OCI-LY1 (cell line): ENCODE measurements around the gene TMCC1.

Experiments used
- H2AFZ ChIP-seq: fragments of 200-600 bp; sonication (generic), shearing (Covaris generic); 2 replicates; pipeline ENCODE4 v1.6.0; 2014; ENCODE audit warnings: antibody characterized with exemption, mild to moderate bottlenecking, low read length
- H3F3A ChIP-seq: fragments of 200-600 bp; sonication (generic), shearing (Covaris generic); 2 replicates; pipeline ENCODE4 v1.6.0; 2014; ENCODE audit warnings: mild to moderate bottlenecking, antibody characterized with exemption, low read length, moderate library complexity; ENCODE audit not compliant: insufficient read depth
- H3K27ac ChIP-seq: fragments of 200-600 bp; sonication (generic); 2 replicates; pipeline ENCODE4 v1.5.1; 2014; ENCODE audit warnings: low read length, mixed run types, mild to moderate bottlenecking, low read depth; ENCODE audit not compliant: poor library complexity, severe bottlenecking
- H3K27me3 ChIP-seq: fragments of 200-600 bp; sonication (generic); 2 replicates; pipeline ENCODE4 v1.6.0; 2014; ENCODE audit warnings: antibody characterized with exemption, mild to moderate bottlenecking, low read length, moderate library complexity; ENCODE audit not compliant: insufficient read depth
- H3K36me3 ChIP-seq: fragments of 200-600 bp; sonication (generic); 2 replicates; pipeline ENCODE4 v1.6.1; 2014; ENCODE audit warnings: mild to moderate bottlenecking, antibody characterized with exemption, low read length, moderate library complexity, mixed read lengths; ENCODE audit not compliant: insufficient read depth
- H3K4me1 ChIP-seq: fragments of 200-600 bp; sonication (generic); 2 replicates; pipeline ENCODE4 v1.5.1; 2014; ENCODE audit warnings: mild to moderate bottlenecking, low read length, moderate library complexity; ENCODE audit not compliant: insufficient read depth, severe bottlenecking
- H3K4me2 ChIP-seq: fragments of 200-600 bp; sonication (generic), shearing (Covaris generic); 2 replicates; pipeline ENCODE4 v1.6.1; 2014; ENCODE audit warnings: low read length
- H3K4me3 ChIP-seq: fragments of 200-600 bp; sonication (generic); 2 replicates; pipeline ENCODE4 v1.5.1; 2014; ENCODE audit warnings: low read length, low read depth, mild to moderate bottlenecking, mixed read lengths; ENCODE audit not compliant: poor library complexity, severe bottlenecking
- H3K79me2 ChIP-seq: fragments of 200-600 bp; shearing (Covaris generic); 2 replicates; pipeline ENCODE4 v1.6.1; 2016; ENCODE audit warnings: mixed run types, low read length, mixed read lengths; ENCODE audit not compliant: insufficient read depth
- H3K9ac ChIP-seq: fragments of 200-600 bp; sonication (generic), shearing (Covaris generic); 2 replicates; pipeline ENCODE4 v1.6.1; 2014; ENCODE audit warnings: mild to moderate bottlenecking, low read length, mixed read lengths
- H3K9me2 ChIP-seq: fragments of 200-600 bp; sonication (generic), shearing (Covaris generic); 2 replicates; pipeline ENCODE4 v1.6.1; 2014; ENCODE audit warnings: low read depth, mild to moderate bottlenecking, low read length, mixed read lengths
- H3K9me3 ChIP-seq: fragments of 200-600 bp; shearing (Covaris generic); 2 replicates; pipeline ENCODE4 v1.6.1; 2014; ENCODE audit warnings: low read length, mixed read lengths
- H4K20me1 ChIP-seq: fragments of 200-600 bp; sonication (generic), shearing (Covaris generic); 2 replicates; pipeline ENCODE4 v1.6.0; 2016; ENCODE audit warnings: mild to moderate bottlenecking, low read length; ENCODE audit not compliant: insufficient read depth
- CTCF ChIP-seq: fragments of 200-600 bp; sonication (generic), shearing (Covaris generic); IDR thresholded peaks from 2 replicates; pipeline ENCODE4 v1.5.1; 2017; ENCODE audit warnings: mild to moderate bottlenecking, antibody characterized with exemption, low read length, moderate library complexity, mixed read lengths
- EZH2 ChIP-seq: fragments of 200-600 bp; sonication (generic), shearing (Covaris generic); IDR thresholded peaks from 2 replicates; pipeline ENCODE4 v1.8.0; 2017; ENCODE audit warnings: borderline replicate concordance, mixed run types, mild to moderate bottlenecking, antibody characterized with exemption, low read length, moderate library complexity, mixed read lengths

TMCC1 gene

GRCh38 chr3:129618186-129618820 is 275.2 kb downstream of the TMCC1 start:
- H3F3A ChIP-seq = no peaks in the 10 kb centered on the region
- H3K4me1 ChIP-seq = no peaks in the 10 kb centered on the region
- H3K36me3 ChIP-seq = no peaks in the 10 kb centered on the region
- H3K9ac ChIP-seq = no peak overlapping the region
- H3K79me2 ChIP-seq = no peaks in the 10 kb centered on the region
- no peaks in the 10 kb centered on the region for H4K20me1 ChIP-seq
- H3K9me3 ChIP-seq = no peaks in the 10 kb centered on the region
- H3K9me2 ChIP-seq = no peaks in the 10 kb centered on the region
- H3K4me3 ChIP-seq = no peak overlapping the region
- TF ChIP-seq EZH2 (no peak), CTCF (no peak)
- no peak overlapping the region for H2AFZ ChIP-seq
- no peak overlapping the region for H3K27ac ChIP-seq
- no peak overlapping the region for H3K4me2 ChIP-seq
- H3K27me3 ChIP-seq = peaks cover 19% of the 10 kb centered on the region

- Histone ChIP-seq H3K9me2 (no peaks in the 10 kb centered on the region), H3K4me1 (no peaks in the 10 kb centered on the region), H3K4me2 (no peak overlapping the region), H4K20me1 (no peaks in the 10 kb centered on the region), H2AFZ (no peak overlapping the region), H3K9ac (no peak overlapping the region), H3K79me2 (no peaks in the 10 kb centered on the region), H3K9me3 (no peaks in the 10 kb centered on the region), H3K36me3 (no peaks in the 10 kb centered on the region), H3K27ac (no peak overlapping the region), H3K27me3 (peaks cover 19% of the 10 kb centered on the region), H3K4me3 (no peak overlapping the region), H3F3A (no peaks in the 10 kb centered on the region)
- TF ChIP-seq CTCF (no peak), EZH2 (no peak)
Observed at GRCh38 chr3:129617381-129618185, 275.9 kb downstream of the TMCC1 start.

GRCh38 chr3:129616713-129617112 is 276.8 kb downstream of the TMCC1 start:
- no peaks in the 10 kb centered on the region for H3F3A ChIP-seq
- no peak overlapping the region for H3K27ac ChIP-seq
- H3K79me2 ChIP-seq = no peaks in the 10 kb centered on the region
- H3K4me1 ChIP-seq = no peaks in the 10 kb centered on the region
- peaks cover 19% of the 10 kb centered on the region for H3K27me3 ChIP-seq
- no peak for TF ChIP-seq EZH2
- no peak for TF ChIP-seq CTCF
- no peaks in the 10 kb centered on the region for H3K36me3 ChIP-seq
- H3K4me2 ChIP-seq = no peak overlapping the region
- H3K9ac ChIP-seq = no peak overlapping the region
- H3K4me3 ChIP-seq = no peak overlapping the region
- no peaks in the 10 kb centered on the region for H3K9me3 ChIP-seq
- H3K9me2 ChIP-seq = no peaks in the 10 kb centered on the region
- no peaks in the 10 kb centered on the region for H4K20me1 ChIP-seq
- no peak overlapping the region for H2AFZ ChIP-seq
